Suprapubic skin (tissue), 4 donors: ENCODE measurements around the gene KNCN. TPM values are rescaled to one million over a fixed set of nuclear protein-coding genes. Genes with fewer than 3 reads are reported as not detected.

ENCODE experiments used
- DNase-seq, 2 donors: peaks; one replicate each; pipeline ENCODE4 v3.0.0-alpha.2; 2019; ENCODE audit warnings: low spot score in 2 of 2
- H3K27ac ChIP-seq: fragments of 200-600 bp; sonication (generic); one replicate; pipeline ENCODE4 v1.5.1; 2019
- H3K27me3 ChIP-seq: fragments of 200-600 bp; sonication (generic); one replicate; pipeline ENCODE4 v1.5.1; 2019
- H3K36me3 ChIP-seq: fragments of 200-600 bp; sonication (generic); one replicate; pipeline ENCODE4 v1.5.1; 2019
- H3K4me1 ChIP-seq: fragments of 200-600 bp; sonication (generic); one replicate; pipeline ENCODE4 v1.5.1; 2019
- H3K4me3 ChIP-seq: fragments of 200-600 bp; sonication (generic); one replicate; pipeline ENCODE4 v1.5.1; 2019; ENCODE audit warnings: mild to moderate bottlenecking
- H3K9me3 ChIP-seq: fragments of 200-600 bp; sonication (generic); one replicate; pipeline ENCODE4 v1.5.1; 2019
- CTCF ChIP-seq, 2 donors: fragments of 200-600 bp in 1 of 2; fragments of 450-650 bp in 1 of 2; sonication (generic) in 1 of 2; IDR thresholded peaks; one replicate each; pipeline ENCODE4 v1.5.1; 2016 to 2019; ENCODE audit warnings: antibody characterized with exemption in 2 of 2, mild to moderate bottlenecking in 1 of 2, moderate library complexity in 1 of 2
- EP300 ChIP-seq: sonication (generic); formaldehyde crosslinking; IDR thresholded peaks from one replicate; pipeline ENCODE4 v1.6.1; 2017; ENCODE audit warnings: antibody characterized with exemption
- POLR2A ChIP-seq, 2 donors: fragments of 450-650 bp; IDR thresholded peaks; one replicate each; pipeline ENCODE4 v1.6.1; 2017; ENCODE audit warnings: antibody characterized with exemption in 2 of 2, mild to moderate bottlenecking in 2 of 2, moderate library complexity in 2 of 2
- POLR2AphosphoS5 ChIP-seq, 3 donors: sonication (generic); formaldehyde crosslinking; IDR thresholded peaks; one replicate each; pipeline ENCODE4 v1.6.1; 2017; ENCODE audit warnings: antibody characterized with exemption in 3 of 3
- WGBS: methylation state at CpG from one replicate; pipeline ENCODE4 v1.1.5; 2018; 5-methylcytosine and 5-hydroxymethylcytosine counted together
- total RNA-seq, 4 donors: library from RNA; depleted of rRNA; stranded (reverse); fragments of >200 nt; gene quantifications; one replicate each; pipeline ENCODE4 v1.1.0, GENCODE V29; 2016

Gene KNCN
- total RNA-seq, 4 donors from 2014 or later = not detected

GRCh38 chr1:46512135-46512791 lies 39.2 kb downstream of the KNCN start:
- Histone ChIP-seq H3K27me3 (peaks cover 21% of the 10 kb centered on the region), H3K4me3 (no peak overlapping the region), H3K36me3 (no peaks in the 10 kb centered on the region), H3K27ac (no peak overlapping the region), H3K9me3 (no peaks in the 10 kb centered on the region), H3K4me1 (peaks cover 11% of the 10 kb centered on the region)
- WGBS = 82% methylated on average over 13 of the region's 23 CpGs
- TF ChIP-seq CTCF (IDR thresholded peaks at IDR 0.05) = no peak
- TF ChIP-seq POLR2A (IDR thresholded peaks at IDR 0.05) = no peak
- no peak for TF ChIP-seq POLR2AphosphoS5 (IDR thresholded peaks at IDR 0.05)
- TF ChIP-seq EP300 = no peak
- DNase-seq = no peak

GRCh38 chr1:46510998-46511365 lies 40.5 kb downstream of the KNCN start:
- Histone ChIP-seq H3K36me3 (no peaks in the 10 kb centered on the region), H3K27ac (no peak overlapping the region), H3K9me3 (no peaks in the 10 kb centered on the region), H3K4me1 (no peaks in the 10 kb centered on the region), H3K27me3 (peaks cover 16% of the 10 kb centered on the region), H3K4me3 (no peak overlapping the region)
- no peak for TF ChIP-seq CTCF (IDR thresholded peaks at IDR 0.05)
- WGBS = 75% methylated on average over 2 of the region's 8 CpGs
- DNase-seq = no peak

- Histone ChIP-seq H3K9me3 (no peaks in the 10 kb centered on the region), H3K27me3 (peaks cover 16% of the 10 kb centered on the region), H3K4me3 (no peak overlapping the region), H3K27ac (no peak overlapping the region), H3K4me1 (no peaks in the 10 kb centered on the region), H3K36me3 (no peaks in the 10 kb centered on the region)
- WGBS = 95% methylated on average over 9 of the region's 19 CpGs
- TF ChIP-seq EP300 = no peak
- TF ChIP-seq POLR2AphosphoS5 (IDR thresholded peaks at IDR 0.05) = no peak
- no peak for TF ChIP-seq POLR2A (IDR thresholded peaks at IDR 0.05)
- no peak for TF ChIP-seq CTCF (IDR thresholded peaks at IDR 0.05)
- DNase-seq = no peak
Measured at GRCh38 chr1:46510341-46510997, 41.0 kb downstream of the KNCN start.

- no peak overlapping the region for H3K27ac ChIP-seq
- no peaks in the 10 kb centered on the region for H3K36me3 ChIP-seq
- H3K27me3 ChIP-seq = peaks cover 15% of the 10 kb centered on the region
- no peaks in the 10 kb centered on the region for H3K4me1 ChIP-seq
- no peak overlapping the region for H3K4me3 ChIP-seq
- 74% methylated on average over 5 of the region's 5 CpGs for WGBS
- TF ChIP-seq CTCF (IDR thresholded peaks at IDR 0.05) = no peak
- no peak for DNase-seq
- no peaks in the 10 kb centered on the region for H3K9me3 ChIP-seq
Measured at GRCh38 chr1:46508757-46509156, 42.7 kb downstream of the KNCN start.

- 82% methylated on average over 13 of the region's 17 CpGs for WGBS
- Histone ChIP-seq H3K36me3 (no peaks in the 10 kb centered on the region), H3K4me1 (no peaks in the 10 kb centered on the region), H3K27me3 (peaks cover 20% of the 10 kb centered on the region), H3K9me3 (no peaks in the 10 kb centered on the region), H3K27ac (no peak overlapping the region), H3K4me3 (no peak overlapping the region)
- DNase-seq = no peak
- no peak for TF ChIP-seq POLR2AphosphoS5 (IDR thresholded peaks at IDR 0.05)
- no peak for TF ChIP-seq EP300
- no peak for TF ChIP-seq CTCF (IDR thresholded peaks at IDR 0.05)
- no peak for TF ChIP-seq POLR2A (IDR thresholded peaks at IDR 0.05)
Measured at GRCh38 chr1:46506470-46507219, 44.8 kb downstream of the KNCN start.
